Measurements from ENCODE around the gene TDP1.
A peak's percentile ranks its signal among the peaks of the same experiment; 100 is the strongest.

Gene TDP1

GRCh38 chr14:90058876-90059458, 103.2 kb downstream of the TDP1 start:
- DNase-seq (ENCODE audit: low read depth) = no peak
- no peak for TF ChIP-seq CTCF (conservative IDR thresholded peaks at IDR 0.05; ENCODE audit: low read length)
- no peak overlapping the region for H3K4me3 ChIP-seq (ENCODE audit: low read length)

- peak; percentile 21 for DNase-seq (ENCODE audit: low read depth)
- H3K4me3 ChIP-seq (ENCODE audit: low read length) = peak overlapping the region; percentile 40
- peak; percentile 43 for TF ChIP-seq CTCF (conservative IDR thresholded peaks at IDR 0.05; ENCODE audit: low read length)
Measured at GRCh38 chr14:90060312-90060964, 104.7 kb downstream of the TDP1 start.

- peak overlapping the region; percentile 7; the same call in 1 of the 2 replicates for H3K4me3 ChIP-seq (ENCODE audit: low read length)
Measured at GRCh38 chr14:90060965-90061684, 105.4 kb downstream of the TDP1 start.

GRCh38 chr14:90061685-90062126, 106.0 kb downstream of the TDP1 start, which contains the start of gene KCNK13:
TSS of gene KCNK13 (plus strand) at chr14:90061994. CDS start at chr14:90062206, 212 bp downstream.
- DNase-seq (ENCODE audit: low read depth) = no peak
- peak within 1 kb of the TSS; percentile 7; the same call in 1 of the 2 replicates for H3K4me3 ChIP-seq (ENCODE audit: low read length)
- no peak for TF ChIP-seq CTCF (conservative IDR thresholded peaks at IDR 0.05; ENCODE audit: low read length)

More at GRCh38 chr14:90060965-90061684, 105.4 kb downstream of the TDP1 start:
- no peak for TF ChIP-seq CTCF (conservative IDR thresholded peaks at IDR 0.05; ENCODE audit: low read length)
- DNase-seq (ENCODE audit: low read depth) = no peak

- TF ChIP-seq CTCF (conservative IDR thresholded peaks at IDR 0.05; ENCODE audit: low read length) = no peak
- DNase-seq (ENCODE audit: low read depth) = no peak
- no peak overlapping the region for H3K4me3 ChIP-seq (ENCODE audit: low read length)
Measured at GRCh38 chr14:90062127-90062794, 106.5 kb downstream of the TDP1 start.

- H3K4me3 ChIP-seq (ENCODE audit: low read length) = no peak overlapping the region
- no peak for TF ChIP-seq CTCF (conservative IDR thresholded peaks at IDR 0.05; ENCODE audit: low read length)
Measured at GRCh38 chr14:90062822-90063539, 107.3 kb downstream of the TDP1 start.

More at GRCh38 chr14:90062822-90063539, 107.3 kb downstream of the TDP1 start:
- DNase-seq (ENCODE audit: low read depth) = no peak

Data from AG10803 (cell line).